Measurements from ENCODE around the gene PRKN.

Gene PRKN

GRCh38 chr6:162237331-162237730, 490.2 kb downstream of the PRKN start:
- no peak overlapping the region for H3K4me3 ChIP-seq (replicated peaks; ENCODE audit: low read depth, low read length)
- TF ChIP-seq CTCF (IDR thresholded peaks at IDR 0.05; ENCODE audit: low read length, missing control alignments): no peak
- DNase-seq (ENCODE audit: low read depth): no peak

- no peak for TF ChIP-seq CTCF (IDR thresholded peaks at IDR 0.05; ENCODE audit: low read length, missing control alignments)
- H3K4me3 ChIP-seq (replicated peaks; ENCODE audit: low read depth, low read length): no peak overlapping the region
- DNase-seq (ENCODE audit: low read depth): no peak
Measured at GRCh38 chr6:162234631-162235030, 492.9 kb downstream of the PRKN start.

GRCh38 chr6:162230147-162230752, 497.3 kb downstream of the PRKN start:
- DNase-seq (ENCODE audit: low read depth): no peak
- no peak overlapping the region for H3K4me3 ChIP-seq (replicated peaks; ENCODE audit: low read depth, low read length)
- no peak for TF ChIP-seq CTCF (IDR thresholded peaks at IDR 0.05; ENCODE audit: low read length, missing control alignments)

- TF ChIP-seq CTCF (IDR thresholded peaks at IDR 0.05; ENCODE audit: low read length, missing control alignments): no peak
- no peak for DNase-seq (ENCODE audit: low read depth)
- H3K4me3 ChIP-seq (replicated peaks; ENCODE audit: low read depth, low read length): no peak overlapping the region
Measured at GRCh38 chr6:162229093-162229492, 498.5 kb downstream of the PRKN start.

GRCh38 chr6:162226803-162227202, 500.8 kb downstream of the PRKN start:
- no peak for DNase-seq (ENCODE audit: low read depth)
- TF ChIP-seq CTCF (IDR thresholded peaks at IDR 0.05; ENCODE audit: low read length, missing control alignments): no peak
- no peak overlapping the region for H3K4me3 ChIP-seq (replicated peaks; ENCODE audit: low read depth, low read length)

- H3K4me3 ChIP-seq (replicated peaks; ENCODE audit: low read depth, low read length): no peak overlapping the region
- TF ChIP-seq CTCF (IDR thresholded peaks at IDR 0.05; ENCODE audit: low read length, missing control alignments): no peak
Measured at GRCh38 chr6:162222521-162222920, 505.0 kb downstream of the PRKN start.

GRCh38 chr6:162220876-162221275, 506.7 kb downstream of the PRKN start:
- DNase-seq (ENCODE audit: low read depth): no peak
- no peak overlapping the region for H3K4me3 ChIP-seq (replicated peaks; ENCODE audit: low read depth, low read length)
- TF ChIP-seq CTCF (IDR thresholded peaks at IDR 0.05; ENCODE audit: low read length, missing control alignments): no peak

More at GRCh38 chr6:162222521-162222920, 505.0 kb downstream of the PRKN start:
- DNase-seq (ENCODE audit: low read depth): no peak
